HepG2 (cell line): ENCODE results near the gene MCF2L. TPM values are rescaled to one million over a fixed set of nuclear protein-coding genes. Genes with fewer than 3 reads are reported as not detected.

Experiments used
- ATAC-seq: fragments of 200-7000 bp; cut with Tn5 transposase; 3 replicates; pipeline ENCODE4 v1.9.1; 2020; ENCODE audit warnings: mild to moderate bottlenecking, moderate library complexity
- BruUV-seq: library from RNA; stranded (reverse); fragments of 400-500 nt; replicated peaks from 2 replicates; lab custom pipeline; 2021; lab: Mats Ljungman, UMichigan
- CTCF ChIA-PET: fragments of 300-600 bp; formaldehyde crosslinking; extraction: SDS; loops from one replicate; lab custom pipeline; 2021; ENCODE audit warnings: low total read pairs, inconsistent platforms, low intra/inter-chr PET ratio; lab: Yijun Ruan, JAX
- POLR2A ChIA-PET: fragments of 350-600 bp; sonication (Branson Sonifier 250); formaldehyde crosslinking; loops from one replicate; lab custom pipeline; 2020; ENCODE audit warnings: antibody characterized with exemption, inconsistent platforms; lab: Yijun Ruan, JAX
- DNase-seq: peaks from one replicate; pipeline ENCODE4 v3.0.0-alpha.2; 2015; ENCODE audit warnings: low spot score
- FAIRE-seq: peaks from 3 replicates; lab custom pipeline; 2011; peaks lifted over from hg19 to GRCh38; lab: Jason Lieb, UNC
- H2AFZ ChIP-seq: one replicate; pipeline ENCODE4 v1.6.1; 2011; ENCODE audit warnings: low read length, inconsistent platforms
- H3K27ac ChIP-seq: fragments of 300-600 bp; 3 replicates; pipeline ENCODE4 v1.8.0; 2011; ENCODE audit warnings: mixed run types, mild to moderate bottlenecking, mixed read lengths, low read length, inconsistent platforms; ENCODE audit not compliant: insufficient read depth; ENCODE audit errors: extremely low read length
- H3K27me3 ChIP-seq, 2 experiments: fragments of 200-600 bp in 1 of 2; 2 replicates in 1 of 2; 3 replicates in 1 of 2; pipeline versions ENCODE4 v1.6.0 to v1.8.0; 2011; ENCODE audit warnings: low read length in 2 of 2, mild to moderate bottlenecking in 2 of 2, moderate library complexity in 2 of 2, inconsistent platforms in 1 of 2; ENCODE audit not compliant: insufficient read depth in 2 of 2, control insufficient read depth in 1 of 2
- H3K36me3 ChIP-seq, 2 experiments: fragments of 200-600 bp in 1 of 2; replicated peaks in 1 of 2; 2 replicates in 1 of 2; 3 replicates in 1 of 2; pipeline versions ENCODE4 v1.5.1 to v1.8.0; 2011; ENCODE audit warnings: low read length in 2 of 2, inconsistent platforms in 1 of 2; ENCODE audit not compliant: insufficient read depth in 2 of 2, control insufficient read depth in 1 of 2
- H3K4me1 ChIP-seq: 2 replicates; pipeline ENCODE4 v1.5.1; 2012; ENCODE audit warnings: low read length, inconsistent platforms; ENCODE audit not compliant: insufficient read depth
- H3K4me2 ChIP-seq: 2 replicates; pipeline ENCODE4 v1.6.0; 2011; ENCODE audit warnings: low read depth, low read length, inconsistent platforms
- H3K4me3 ChIP-seq, 3 experiments: fragments of 200-600 bp in 1 of 3; sonication (generic), shearing (Covaris generic) in 1 of 3; replicated peaks in 1 of 3; 2 replicates each; pipeline ENCODE4 v1.5.1; 2011 to 2016; ENCODE audit warnings: low read length in 3 of 3, inconsistent platforms in 2 of 3, low read depth in 2 of 3, mild to moderate bottlenecking in 2 of 3, control low read depth in 1 of 3, mixed read lengths in 1 of 3; ENCODE audit not compliant: insufficient read depth in 1 of 3
- H3K79me2 ChIP-seq: one replicate; pipeline ENCODE4 v1.6.1; 2011; ENCODE audit warnings: low read length, inconsistent platforms; ENCODE audit not compliant: insufficient read depth
- H3K9ac ChIP-seq: 2 replicates; pipeline ENCODE4 v1.6.0; 2011; ENCODE audit warnings: mild to moderate bottlenecking, low read depth, low read length, inconsistent platforms; ENCODE audit not compliant: insufficient read depth
- H3K9me3 ChIP-seq: 2 replicates; pipeline ENCODE4 v1.5.1; 2012; ENCODE audit warnings: mild to moderate bottlenecking, low read length
- H4K20me1 ChIP-seq: 2 replicates; pipeline ENCODE4 v1.6.0; 2011; ENCODE audit warnings: inconsistent platforms, mild to moderate bottlenecking, low read length, moderate library complexity; ENCODE audit not compliant: insufficient read depth
- BATF2 ChIP-seq: sonication (generic); formaldehyde crosslinking; IDR thresholded peaks from 2 replicates; pipeline ENCODE4 v1.8.0; 2022; ENCODE audit warnings: mild to moderate bottlenecking, missing genetic modification reagents, moderate library complexity
- FOSL1 ChIP-seq: sonication (generic); formaldehyde crosslinking; IDR thresholded peaks from 2 replicates; pipeline ENCODE4 v1.9.0; 2021; ENCODE audit warnings: missing genetic modification reagents, borderline replicate concordance
- IKZF5 ChIP-seq: IDR thresholded peaks from 2 replicates; pipeline ENCODE4 v1.6.1; 2018; ENCODE audit warnings: missing genetic modification reagents, mild to moderate bottlenecking, missing compliant biosample characterization
- KLF11 ChIP-seq: IDR thresholded peaks from 2 replicates; pipeline ENCODE4 v1.6.1; 2016; ENCODE audit warnings: missing compliant biosample characterization
- LRRFIP1 ChIP-seq: sonication (generic); formaldehyde crosslinking; conservative IDR thresholded peaks from 2 replicates; pipeline ENCODE4 v1.4.0; 2020; ENCODE audit warnings: missing genetic modification reagents
- NFYC ChIP-seq: IDR thresholded peaks from 2 replicates; pipeline ENCODE4 v1.6.1; 2016; ENCODE audit warnings: missing genetic modification reagents, missing compliant biosample characterization
- NR3C1 ChIP-seq: sonication (generic); formaldehyde crosslinking; IDR thresholded peaks from 2 replicates; pipeline ENCODE4 v1.4.0; 2020; ENCODE audit warnings: missing genetic modification reagents
- RBFOX2 ChIP-seq: fragments of 200-400 bp; formaldehyde crosslinking; IDR thresholded peaks from 2 replicates; pipeline ENCODE4 v1.6.1; 2017; ENCODE audit warnings: low read depth, mild to moderate bottlenecking, low read length
- SSRP1 ChIP-seq: IDR thresholded peaks from 2 replicates; pipeline ENCODE4 v1.6.1; 2016; ENCODE audit warnings: control low read depth
- TBX2 ChIP-seq: sonication (generic); formaldehyde crosslinking; IDR thresholded peaks from 2 replicates; pipeline ENCODE4 v1.5.0; 2020; ENCODE audit warnings: missing genetic modification reagents, mild to moderate bottlenecking, borderline replicate concordance
- TFDP1 ChIP-seq: IDR thresholded peaks from 2 replicates; pipeline ENCODE4 v1.6.1; 2016; ENCODE audit warnings: missing compliant biosample characterization, missing genetic modification reagents, borderline replicate concordance
- THAP8 ChIP-seq: sonication (generic); formaldehyde crosslinking; IDR thresholded peaks from 2 replicates; pipeline ENCODE4 v1.5.1; 2020; ENCODE audit warnings: missing genetic modification reagents, mild to moderate bottlenecking, borderline replicate concordance
- TRIM22 ChIP-seq: fragments of 450-650 bp; IDR thresholded peaks from 2 replicates; pipeline ENCODE4 v1.6.1; 2017
- ZC3H13 ChIP-seq: sonication (generic); formaldehyde crosslinking; IDR thresholded peaks from 2 replicates; pipeline ENCODE4 v1.8.1; 2023; ENCODE audit warnings: mild to moderate bottlenecking, missing genetic modification reagents, moderate library complexity
- ZNF710 ChIP-seq: sonication (generic); formaldehyde crosslinking; IDR thresholded peaks from 2 replicates; pipeline ENCODE4 v1.5.0; 2020; ENCODE audit warnings: mild to moderate bottlenecking, missing genetic modification reagents, borderline replicate concordance
- ZNF839 ChIP-seq: sonication (generic); formaldehyde crosslinking; IDR thresholded peaks from 2 replicates; pipeline ENCODE4 v1.4.0; 2020; ENCODE audit warnings: missing genetic modification reagents, mild to moderate bottlenecking, borderline replicate concordance
- WGBS: methylation state at CpG from one replicate; pipeline ENCODE4 v1.1.6; 2017; ENCODE audit warnings: low lambda C conversion rate; 5-methylcytosine and 5-hydroxymethylcytosine counted together
- in situ Hi-C: cut with HindIII; loops from 2 replicates; pipeline ENCODE4 v1.10.0; 2017; ENCODE audit warnings: low pct_unique_long_range_greater_than_20kb; ENCODE audit not compliant: extremely low pct_ligation_motif_present
- intact Hi-C: fragments of 100-400 bp; cut with micrococcal nuclease; formaldehyde crosslinking; loops from one replicate; pipeline ENCODE4 v1.10.0; 2022; ENCODE audit not compliant: unreplicated experiment
- polyA plus RNA-seq, 8 experiments: library from polyadenylated mRNA; depleted of rRNA in 3 of 8; stranded (reverse) in 7 of 8; unstranded in 1 of 8; fragments of >200 nt; fragmentation: Illumina TruSeq in 4 of 8; extraction: Trizol in 4 of 8; gene quantifications; 2 replicates each; pipeline versions ENCODE4 v1.2.1 to v1.2.3, GENCODE V29; 2011 to 2016; ENCODE audit warnings: low read depth in 4 of 8, missing spikeins in 1 of 8, mixed read lengths in 1 of 8; ENCODE audit not compliant: insufficient read depth in 1 of 8
- total RNA-seq, 5 experiments: library from RNA; depleted of rRNA; stranded (reverse); fragments of >200 nt; fragmentation: Illumina TruSeq; extraction: Trizol; gene quantifications; 2 replicates each; pipeline ENCODE4 v1.2.3, GENCODE V29; 2016; ENCODE audit warnings: low read depth in 1 of 5

The MCF2L gene
- total and polyA plus RNA-seq, 2 of the 13 experiments (the other 11 are each of a cell fraction or from before 2014, with no cell fraction given), result 19.4 to 28.4 TPM

GRCh38 chr13:113075711-113076110, 106.7 kb downstream of the MCF2L start:
- no peak for DNase-seq
- no peak overlapping the region for H3K4me3 ChIP-seq
- ChIA-PET CTCF (no interaction called here), POLR2A (no interaction called here)
- no peaks in the 10 kb centered on the region for H4K20me1 ChIP-seq
- intact Hi-C loops, result no loop called here
- in situ Hi-C loops, result no loop called here
- BruUV-seq, result no TSS peak
- no peak overlapping the region for H3K27ac ChIP-seq
- H2AFZ ChIP-seq, result no peak overlapping the region
- H3K27me3 ChIP-seq, result no peaks in the 10 kb centered on the region
- no peaks in the 10 kb centered on the region for H3K4me1 ChIP-seq
- peaks cover 15 to 61% of the 10 kb centered on the region in 2 experiments; a peak in 4 of 5 replicates for H3K36me3 ChIP-seq
- no peak for FAIRE-seq
- no peak for ATAC-seq
- no peaks in the 10 kb centered on the region for H3K9me3 ChIP-seq
- no peak overlapping the region for H3K9ac ChIP-seq
- WGBS, result 96% methylated on average over 8 of the region's 17 CpGs
- no peak overlapping the region for H3K4me2 ChIP-seq
- H3K79me2 ChIP-seq, result no peaks in the 10 kb centered on the region
- TF ChIP-seq TBX2 (CRISPR knock-in tag), result no peak
- no peak for TF ChIP-seq ZNF710 (CRISPR knock-in tag)
- no peak for TF ChIP-seq NR3C1 (CRISPR knock-in tag)
- no peak for TF ChIP-seq TRIM22
- no peak for TF ChIP-seq BATF2
- TF ChIP-seq ZNF839, result no peak
- no peak for TF ChIP-seq SSRP1 (CRISPR knock-in tag)
- TF ChIP-seq THAP8 (CRISPR knock-in tag), result no peak
- TF ChIP-seq RBFOX2, result no peak
- TF ChIP-seq FOSL1, result no peak
- TF ChIP-seq KLF11 (CRISPR knock-in tag), result no peak
- no peak for TF ChIP-seq LRRFIP1
- TF ChIP-seq ZC3H13 (CRISPR knock-in tag), result no peak
- no peak for TF ChIP-seq TFDP1 (CRISPR knock-in tag)
- no peak for TF ChIP-seq IKZF5
- TF ChIP-seq NFYC (CRISPR knock-in tag), result no peak
